ENCODE results near the gene MYO18A.

Gene MYO18A

GRCh38 chr17:29163563-29163962 is 16.6 kb downstream of the MYO18A start:
- TF ChIP-seq CTCF (IDR thresholded peaks at IDR 0.05; ENCODE audit: extremely low read depth, missing control alignments), result no peak

GRCh38 chr17:29162909-29163341 is 17.3 kb downstream of the MYO18A start:
- DNase-seq (ENCODE audit: low spot score), result no peak
- TF ChIP-seq CTCF (IDR thresholded peaks at IDR 0.05; ENCODE audit: extremely low read depth, missing control alignments), result no peak

More at GRCh38 chr17:29163563-29163962, 16.6 kb downstream of the MYO18A start:
- no peak for DNase-seq (ENCODE audit: low spot score)

GRCh38 chr17:29162082-29162908 is 17.9 kb downstream of the MYO18A start:
- DNase-seq (ENCODE audit: low spot score), result no peak
- TF ChIP-seq CTCF (IDR thresholded peaks at IDR 0.05; ENCODE audit: extremely low read depth, missing control alignments), result no peak

GRCh38 chr17:29160253-29160652 is 19.9 kb downstream of the MYO18A start:
- DNase-seq (ENCODE audit: low spot score), result no peak
- no peak for TF ChIP-seq CTCF (IDR thresholded peaks at IDR 0.05; ENCODE audit: extremely low read depth, missing control alignments)

- DNase-seq (ENCODE audit: low spot score), result no peak
- no peak for TF ChIP-seq CTCF (IDR thresholded peaks at IDR 0.05; ENCODE audit: extremely low read depth, missing control alignments)
Observed at GRCh38 chr17:29159306-29159860, 20.8 kb downstream of the MYO18A start.

- TF ChIP-seq CTCF (IDR thresholded peaks at IDR 0.05; ENCODE audit: extremely low read depth, missing control alignments), result no peak
- no peak for DNase-seq (ENCODE audit: low spot score)
Observed at GRCh38 chr17:29158488-29159275, 21.5 kb downstream of the MYO18A start.

- no peak for TF ChIP-seq CTCF (IDR thresholded peaks at IDR 0.05; ENCODE audit: extremely low read depth, missing control alignments)
- DNase-seq (ENCODE audit: low spot score), result no peak
Observed at GRCh38 chr17:29158096-29158487, 22.1 kb downstream of the MYO18A start.
